MG63 (cell line): ENCODE results near the gene RASSF3. TPM values are rescaled to one million over a fixed set of nuclear protein-coding genes. Genes with fewer than 3 reads are reported as not detected.
"Not testable (repeated sequence)": the region's sequence is repeated elsewhere in the genome, so short reads cannot be mapped to it uniquely, and the experiment has no call there.

ENCODE experiments used
- DNase-seq: peaks from one replicate; pipeline ENCODE4 v3.0.0-alpha.2; 2020
- H3K27me3 ChIP-seq: fragments of 250-450 bp; sonication (Bioruptor Pico); 2 replicates; pipeline ENCODE4 v1.5.1; 2020; ENCODE audit warnings: mild to moderate bottlenecking, moderate library complexity
- H3K36me3 ChIP-seq: fragments of 250-450 bp; sonication (Bioruptor Pico); 2 replicates; pipeline ENCODE4 v1.5.1; 2020; ENCODE audit warnings: mild to moderate bottlenecking, moderate library complexity
- H3K4me3 ChIP-seq: fragments of 250-450 bp; sonication (Bioruptor Pico); 2 replicates; pipeline ENCODE4 v1.5.1; 2020; ENCODE audit warnings: mild to moderate bottlenecking, moderate library complexity
- H3K9me3 ChIP-seq: fragments of 250-450 bp; sonication (Bioruptor Pico); 2 replicates; pipeline ENCODE4 v1.5.1; 2020; ENCODE audit warnings: mild to moderate bottlenecking, moderate library complexity
- total RNA-seq: library from RNA; depleted of rRNA; stranded (reverse); fragments of >200 nt; shearing (Covaris generic); gene quantifications from 2 replicates; pipeline ENCODE4 v1.2.3, GENCODE V29; 2014; ENCODE audit warnings: low replicate concordance

The RASSF3 gene
- total RNA-seq, 1 experiment from 2014 or later = 10.1 TPM

- H3K27me3 ChIP-seq = no peaks in the 10 kb centered on the region
- no peak for DNase-seq
Observed at GRCh38 chr12:64618953-64619590, 8.8 kb downstream of the RASSF3 start.

GRCh38 chr12:64621257-64621942 is 11.1 kb downstream of the RASSF3 start:
- no peak for DNase-seq
- Histone ChIP-seq H3K9me3 (no peaks in the 10 kb centered on the region), H3K27me3 (no peaks in the 10 kb centered on the region)

More at GRCh38 chr12:64618953-64619590, 8.8 kb downstream of the RASSF3 start:
- no peaks in the 10 kb centered on the region for H3K36me3 ChIP-seq
- no peak overlapping the region for H3K4me3 ChIP-seq
- no peaks in the 10 kb centered on the region for H3K9me3 ChIP-seq

DNA sequence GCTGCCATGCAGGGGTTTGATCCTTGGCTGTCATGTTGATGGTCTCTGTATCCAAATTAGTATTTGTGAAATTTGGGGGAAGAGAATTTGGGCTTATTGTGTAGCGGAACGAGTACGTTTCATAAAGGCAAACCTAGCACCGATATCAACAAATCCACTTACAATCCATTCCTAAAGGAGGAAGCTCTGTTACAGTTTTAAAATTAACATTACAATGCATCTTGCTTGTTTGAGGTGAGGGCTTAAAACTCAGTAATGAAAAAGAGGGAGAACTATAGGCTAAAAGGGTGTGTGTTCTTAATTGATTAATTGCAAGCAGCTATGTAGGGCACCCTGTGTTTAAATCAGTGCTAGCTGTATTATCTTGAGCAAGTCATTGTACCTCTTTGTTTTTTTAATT is 13.7 kb downstream of the RASSF3 start:
- DNase-seq = no peak
- no peaks in the 10 kb centered on the region for H3K36me3 ChIP-seq
- no peaks in the 10 kb centered on the region for H3K9me3 ChIP-seq
- H3K27me3 ChIP-seq = no peaks in the 10 kb centered on the region
- no peak overlapping the region for H3K4me3 ChIP-seq

More at GRCh38 chr12:64621257-64621942, 11.1 kb downstream of the RASSF3 start:
- Histone ChIP-seq H3K36me3 (no peaks in the 10 kb centered on the region), H3K4me3 (no peak overlapping the region)

GRCh38 chr12:64625243-64626077 is 15.2 kb downstream of the RASSF3 start:
- H3K36me3 ChIP-seq = no peaks in the 10 kb centered on the region
- H3K27me3 ChIP-seq = no peaks in the 10 kb centered on the region
- H3K9me3 ChIP-seq = no peaks in the 10 kb centered on the region
- DNase-seq = peak; percentile 83
- peak overlapping the region; percentile 20 for H3K4me3 ChIP-seq

DNA sequence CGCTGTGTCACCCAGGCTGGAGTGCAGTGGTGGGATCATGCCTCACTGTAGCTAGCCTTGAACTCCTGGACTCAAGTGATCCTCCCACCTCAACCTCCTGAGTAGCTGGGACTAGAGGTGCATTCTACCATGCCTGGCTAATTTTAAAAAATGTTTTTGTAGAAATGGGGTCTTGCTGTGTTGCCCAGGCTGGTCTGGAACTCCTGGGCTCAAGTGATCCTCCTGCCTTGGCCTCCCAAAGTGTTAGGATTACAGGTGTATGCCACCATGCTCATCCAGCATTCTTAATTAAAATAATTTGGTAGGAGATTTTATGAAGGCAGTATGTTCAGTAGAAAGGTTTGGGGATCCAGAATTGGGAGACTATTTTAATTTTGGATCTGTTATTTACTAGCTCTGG is 16.3 kb downstream of the RASSF3 start:
- not testable (repeated sequence) for H3K36me3 ChIP-seq, DNase-seq, H3K9me3 ChIP-seq, H3K27me3 ChIP-seq, H3K4me3 ChIP-seq

DNA sequence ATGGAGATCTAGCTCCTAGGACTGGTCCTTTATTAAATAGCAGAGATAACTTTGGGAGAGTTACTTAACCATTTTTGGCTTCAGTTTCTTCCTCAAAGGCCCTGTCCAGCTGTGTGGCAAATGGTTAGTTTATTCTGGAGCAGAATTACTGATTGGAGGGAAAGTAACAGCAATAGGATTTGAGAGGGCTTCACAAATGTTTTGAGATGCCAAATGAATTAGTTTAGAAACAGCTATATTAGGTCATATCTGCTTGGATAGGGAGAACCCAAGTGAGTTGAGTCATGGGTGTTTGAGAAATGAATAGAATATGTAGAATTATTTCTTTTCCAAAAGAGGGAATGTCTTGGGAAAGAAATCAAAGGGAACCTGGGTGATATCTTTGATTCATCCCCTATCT is 17.5 kb downstream of the RASSF3 start:
- Histone ChIP-seq H3K36me3 (no peaks in the 10 kb centered on the region), H3K9me3 (no peaks in the 10 kb centered on the region), H3K4me3 (no peak overlapping the region), H3K27me3 (no peaks in the 10 kb centered on the region)
- DNase-seq = peak; percentile 41

GRCh38 chr12:64631197-64631596 is 20.9 kb downstream of the RASSF3 start:
- no peaks in the 10 kb centered on the region for H3K27me3 ChIP-seq
- H3K4me3 ChIP-seq = no peak overlapping the region
- no peak for DNase-seq

GRCh38 chr12:64633011-64633939 is 23.0 kb downstream of the RASSF3 start:
- Histone ChIP-seq H3K27me3 (no peaks in the 10 kb centered on the region), H3K4me3 (no peak overlapping the region), H3K36me3 (no peaks in the 10 kb centered on the region), H3K9me3 (peaks cover 7% of the 10 kb centered on the region)
- DNase-seq = no peak

More at GRCh38 chr12:64631197-64631596, 20.9 kb downstream of the RASSF3 start:
- Histone ChIP-seq H3K9me3 (peaks cover 7% of the 10 kb centered on the region), H3K36me3 (no peaks in the 10 kb centered on the region)

DNA sequence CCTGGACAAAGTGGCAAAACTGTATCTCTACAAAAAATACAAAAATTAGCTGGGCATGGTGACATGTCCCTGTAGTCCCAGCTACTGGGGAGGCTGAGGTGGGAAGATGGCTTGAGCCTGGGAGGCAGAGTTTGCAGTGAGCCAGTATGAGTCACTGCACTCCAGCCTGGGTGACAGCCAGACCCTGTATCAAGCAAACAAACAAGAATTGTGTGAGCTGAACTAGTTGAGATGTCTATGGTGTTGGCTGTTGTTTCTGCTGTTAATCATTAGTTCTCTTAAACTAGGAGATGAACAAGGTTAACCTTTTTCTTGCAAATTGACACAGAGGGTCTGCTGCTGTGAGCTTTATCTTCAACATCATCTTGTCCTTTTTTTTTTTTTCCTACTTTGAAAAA is 23.6 kb downstream of the RASSF3 start:
- DNase-seq = peak; percentile 87
- Histone ChIP-seq H3K9me3 (peaks cover 7% of the 10 kb centered on the region), H3K27me3 (no peaks in the 10 kb centered on the region), H3K4me3 (no peak overlapping the region), H3K36me3 (no peaks in the 10 kb centered on the region)

- H3K4me3 ChIP-seq = no peak overlapping the region
- no peaks in the 10 kb centered on the region for H3K27me3 ChIP-seq
- peaks cover 7% of the 10 kb centered on the region for H3K9me3 ChIP-seq
- DNase-seq = no peak
- no peaks in the 10 kb centered on the region for H3K36me3 ChIP-seq
Observed at GRCh38 chr12:64634508-64635092, 24.3 kb downstream of the RASSF3 start.

DNA sequence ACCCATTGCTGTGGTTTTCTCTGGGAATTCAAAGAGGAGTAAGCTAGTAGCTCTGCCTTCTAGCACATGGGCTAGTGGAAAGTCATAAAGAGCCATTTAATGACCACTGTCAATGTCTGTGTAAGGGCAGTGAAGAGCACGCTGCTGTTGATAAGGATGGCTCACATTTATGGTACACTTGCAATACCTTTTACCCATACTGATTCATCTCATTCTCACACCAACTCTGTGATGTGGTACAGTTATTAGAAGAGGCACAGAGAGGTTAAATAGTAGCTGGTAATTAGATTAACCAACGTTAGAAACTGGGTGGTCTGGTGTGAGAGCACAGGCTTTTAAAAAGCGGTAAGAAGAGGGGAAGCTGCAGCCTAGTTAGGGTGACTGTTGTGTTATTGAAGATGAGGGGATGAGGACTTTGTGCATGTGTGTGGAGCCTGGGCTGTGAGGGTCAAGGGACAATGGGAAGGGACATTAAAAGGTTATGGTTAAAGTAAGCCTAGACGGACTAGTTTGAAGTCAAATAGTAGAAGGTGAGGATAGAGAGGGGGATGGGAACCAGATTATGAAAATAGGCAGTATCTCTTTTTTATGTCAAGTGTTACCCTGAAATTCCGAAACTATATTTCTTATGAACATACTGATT is 25.2 kb downstream of the RASSF3 start:
- Histone ChIP-seq H3K9me3 (peaks cover 7% of the 10 kb centered on the region), H3K27me3 (no peaks in the 10 kb centered on the region), H3K36me3 (no peaks in the 10 kb centered on the region), H3K4me3 (no peak overlapping the region)
- no peak for DNase-seq

- Histone ChIP-seq H3K4me3 (no peak overlapping the region), H3K9me3 (peaks cover 7% of the 10 kb centered on the region), H3K27me3 (no peaks in the 10 kb centered on the region), H3K36me3 (no peaks in the 10 kb centered on the region)
- DNase-seq = no peak
Observed at GRCh38 chr12:64636856-64637255, 26.6 kb downstream of the RASSF3 start.

GRCh38 chr12:64639466-64639865 is 29.2 kb downstream of the RASSF3 start:
- Histone ChIP-seq H3K9me3 (no peaks in the 10 kb centered on the region), H3K27me3 (no peaks in the 10 kb centered on the region), H3K36me3 (no peaks in the 10 kb centered on the region), H3K4me3 (no peak overlapping the region)
- DNase-seq = no peak

DNA sequence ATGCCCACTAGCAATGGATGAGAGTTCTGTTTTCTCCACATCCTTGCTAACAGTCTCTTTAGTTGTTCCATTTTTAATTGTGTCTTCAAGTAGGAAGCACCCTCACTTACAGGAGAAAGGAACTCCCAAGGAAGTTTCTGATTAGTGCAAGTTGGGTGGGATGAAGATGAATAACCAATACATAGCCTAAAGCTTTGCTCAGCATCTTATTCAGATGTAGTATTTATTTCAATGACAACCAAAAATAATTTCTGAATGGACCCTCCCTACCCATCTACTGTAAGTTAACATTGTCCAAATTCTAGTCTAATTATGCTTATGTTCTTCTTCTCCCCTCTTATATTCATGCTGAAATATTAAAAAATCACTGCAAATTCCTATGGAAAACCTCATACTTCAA is 36.0 kb downstream of the RASSF3 start:
- H3K27me3 ChIP-seq = no peaks in the 10 kb centered on the region
- no peak for DNase-seq
- no peaks in the 10 kb centered on the region for H3K9me3 ChIP-seq
- H3K36me3 ChIP-seq = no peaks in the 10 kb centered on the region
- H3K4me3 ChIP-seq = no peak overlapping the region

- Histone ChIP-seq H3K36me3 (no peaks in the 10 kb centered on the region), H3K27me3 (no peaks in the 10 kb centered on the region), H3K4me3 (no peak overlapping the region), H3K9me3 (no peaks in the 10 kb centered on the region)
- DNase-seq = no peak
Observed at GRCh38 chr12:64649487-64649886, 39.2 kb downstream of the RASSF3 start.

- Histone ChIP-seq H3K9me3 (no peaks in the 10 kb centered on the region), H3K4me3 (no peak overlapping the region; the same call in 1 of the 2 replicates), H3K27me3 (no peaks in the 10 kb centered on the region), H3K36me3 (no peaks in the 10 kb centered on the region)
- peak; percentile 86 for DNase-seq
Observed at GRCh38 chr12:64650762-64651161, 40.5 kb downstream of the RASSF3 start.
